ENCODE results near the gene CD6. TPM values are rescaled to one million over a fixed set of nuclear protein-coding genes. Genes with fewer than 3 reads are reported as not detected.

CD6 gene
- polyA plus RNA-seq, 3 donors, result 0.95 to 1.5 (median 1.4) TPM

DNA sequence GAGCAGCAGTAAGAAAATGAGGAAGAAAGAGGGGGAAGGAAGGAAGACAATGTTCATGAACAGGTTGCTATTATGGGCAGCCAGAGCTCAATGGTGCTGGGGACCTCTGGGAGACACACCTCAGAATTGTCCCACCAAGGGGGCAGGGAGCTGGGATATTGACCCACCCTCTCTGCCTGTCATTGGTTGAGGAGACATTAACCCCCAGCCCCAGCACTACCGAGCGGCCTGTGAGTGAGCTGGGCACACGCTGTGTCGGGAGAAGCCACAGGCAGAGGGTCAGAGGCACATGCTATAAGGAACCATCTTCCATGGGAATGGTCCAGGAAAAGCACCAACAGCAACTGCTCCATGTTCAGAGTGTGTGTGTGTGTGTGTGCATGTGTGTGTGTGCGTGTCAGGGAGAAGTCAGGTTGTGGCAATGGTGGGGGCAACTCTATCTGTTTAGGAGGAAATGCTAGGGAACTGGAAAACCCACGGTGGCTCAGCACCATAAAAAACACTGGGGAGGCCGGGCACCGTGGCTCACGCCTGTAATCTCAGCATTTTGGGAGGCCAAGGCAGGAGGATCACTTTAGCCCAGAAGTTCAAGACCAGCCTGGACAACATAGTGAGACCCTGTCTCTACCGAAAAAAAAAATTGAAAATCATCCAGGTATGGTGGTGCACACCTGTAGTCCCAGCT lies 49.2 kb downstream of the CD6 start:
- no peak for DNase-seq (ENCODE audit: extremely low read depth in 1 of 11, low read depth in 9 of 11, low spot score in 4 of 11)

DNA sequence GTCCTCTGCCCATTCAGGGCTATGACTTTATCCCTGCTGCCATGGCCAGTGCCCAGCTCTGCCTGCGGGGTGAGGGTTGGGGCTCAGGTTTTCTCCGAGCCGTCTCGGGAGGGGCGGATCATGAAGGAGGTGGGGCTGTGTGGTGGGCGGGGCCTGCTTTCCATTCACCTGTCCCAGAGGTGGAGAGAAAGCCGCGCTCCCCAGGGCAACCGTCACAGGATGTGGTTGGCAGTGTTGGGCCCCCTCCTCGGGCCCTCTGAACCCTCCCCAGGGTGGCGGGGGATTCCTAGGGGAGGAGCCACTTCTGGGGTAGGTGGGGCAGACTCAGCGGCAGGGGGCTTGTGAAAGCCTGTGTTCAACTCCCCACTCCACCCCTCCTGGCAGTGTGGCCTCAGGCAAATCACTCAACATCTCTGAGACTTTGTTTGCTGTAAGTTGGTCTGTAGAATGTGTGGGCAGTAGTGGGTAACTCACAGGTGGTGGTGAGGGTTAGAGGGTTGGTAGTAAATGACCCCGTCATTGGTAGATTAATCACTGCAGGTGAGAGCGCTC lies 50.3 kb downstream of the CD6 start:
- DNase-seq (ENCODE audit: extremely low read depth in 1 of 11, low read depth in 9 of 11, low spot score in 4 of 11), result no peak

DNA sequence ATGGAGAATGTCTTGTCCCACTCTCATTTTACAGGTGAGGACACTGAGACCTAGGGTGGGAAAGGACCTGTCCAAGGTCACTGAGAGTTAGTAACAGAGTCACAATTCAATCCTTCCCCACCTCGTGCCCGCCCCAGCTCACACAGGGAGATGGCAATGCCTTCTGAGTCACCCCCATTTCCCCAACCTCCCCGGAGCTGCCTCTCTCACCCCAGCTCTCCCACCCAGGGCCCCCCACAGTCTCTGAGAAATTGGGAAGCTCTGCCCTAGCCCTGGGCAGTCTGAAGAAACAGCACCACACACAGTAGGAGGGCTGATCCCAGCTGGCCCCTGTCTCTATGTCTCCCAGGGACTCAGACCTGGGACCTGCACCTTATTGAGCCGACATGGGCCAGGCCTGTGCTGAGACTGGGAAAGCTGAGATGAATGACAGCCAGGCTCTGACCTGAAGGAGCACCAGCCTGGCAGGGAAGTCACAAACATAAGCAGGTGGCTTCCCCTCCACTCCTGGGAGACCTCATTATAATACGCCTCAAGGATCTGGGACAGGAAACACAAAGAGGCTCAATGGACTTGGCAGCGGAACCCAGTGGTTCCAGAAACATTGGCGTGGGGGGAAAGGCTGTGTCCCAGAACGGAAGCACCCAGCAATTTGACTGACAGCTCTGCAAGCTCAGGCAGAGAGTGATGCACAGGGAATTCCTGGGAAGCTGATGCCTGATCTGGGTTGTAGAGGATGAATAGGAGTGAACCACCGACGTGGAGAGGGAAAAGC lies 51.0 kb downstream of the CD6 start:
- no peak for DNase-seq (ENCODE audit: extremely low read depth in 1 of 11, low read depth in 9 of 11, low spot score in 4 of 11)

DNA sequence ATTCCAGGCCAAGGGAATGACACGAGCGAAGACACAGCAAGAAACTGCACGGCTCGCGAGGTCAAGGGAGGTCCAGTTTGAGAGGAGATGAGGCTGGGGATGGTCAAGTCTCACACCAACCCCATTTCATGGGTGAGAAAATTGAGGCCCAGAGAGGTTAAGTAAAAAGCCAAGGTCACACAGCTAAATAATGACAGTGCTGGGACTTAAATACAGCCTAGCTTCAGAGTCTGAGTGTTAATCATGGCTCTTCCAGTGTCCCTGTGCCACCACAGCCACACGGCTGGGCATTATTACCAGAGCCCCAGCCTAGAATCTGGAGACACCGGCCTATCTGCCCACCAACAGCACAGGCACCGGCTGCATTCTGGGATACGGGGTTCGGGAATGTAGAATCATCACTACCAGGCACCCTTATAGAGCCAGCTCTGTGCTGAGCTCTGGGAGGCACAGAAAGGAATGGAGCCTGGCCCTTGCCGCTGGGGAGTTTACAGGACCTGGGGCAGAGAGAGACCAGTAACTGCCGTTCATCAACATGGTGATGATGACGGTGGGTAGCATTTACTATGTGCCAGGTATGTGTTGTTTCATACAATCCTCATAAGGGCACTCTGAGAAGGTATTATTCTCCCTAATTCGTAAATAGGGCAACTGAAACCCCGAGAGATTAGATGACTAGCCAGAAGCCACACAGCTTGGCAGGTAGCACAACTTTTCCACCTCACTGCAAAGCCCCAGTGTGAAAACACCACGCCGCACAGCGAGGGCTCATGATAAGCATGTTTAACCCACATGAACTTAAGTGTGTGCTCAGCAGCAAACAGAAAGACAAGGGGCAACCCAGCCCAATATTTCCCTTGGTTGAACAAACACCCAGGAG lies 51.8 kb downstream of the CD6 start:
- no peak for DNase-seq (ENCODE audit: extremely low read depth in 1 of 11, low read depth in 9 of 11, low spot score in 4 of 11)

DNA sequence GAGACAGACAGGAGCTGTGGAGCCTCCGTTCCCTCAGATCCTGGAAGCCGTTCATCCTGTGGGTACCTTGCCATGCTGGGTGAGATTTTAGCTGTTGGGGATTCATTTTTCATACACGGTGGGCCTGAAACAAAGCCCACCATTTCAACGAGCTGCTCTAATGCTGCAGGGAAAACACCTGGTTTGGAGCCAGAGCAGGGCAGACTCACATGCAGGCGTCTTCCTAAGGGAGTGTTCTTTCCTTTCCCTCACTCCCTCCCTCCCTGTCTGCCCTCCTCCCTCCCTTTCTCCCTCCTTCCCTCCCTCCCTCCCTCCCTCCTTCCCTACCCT lies 52.5 kb downstream of the CD6 start:
- no peak for DNase-seq (ENCODE audit: extremely low read depth in 1 of 11, low read depth in 9 of 11, low spot score in 4 of 11)

DNA sequence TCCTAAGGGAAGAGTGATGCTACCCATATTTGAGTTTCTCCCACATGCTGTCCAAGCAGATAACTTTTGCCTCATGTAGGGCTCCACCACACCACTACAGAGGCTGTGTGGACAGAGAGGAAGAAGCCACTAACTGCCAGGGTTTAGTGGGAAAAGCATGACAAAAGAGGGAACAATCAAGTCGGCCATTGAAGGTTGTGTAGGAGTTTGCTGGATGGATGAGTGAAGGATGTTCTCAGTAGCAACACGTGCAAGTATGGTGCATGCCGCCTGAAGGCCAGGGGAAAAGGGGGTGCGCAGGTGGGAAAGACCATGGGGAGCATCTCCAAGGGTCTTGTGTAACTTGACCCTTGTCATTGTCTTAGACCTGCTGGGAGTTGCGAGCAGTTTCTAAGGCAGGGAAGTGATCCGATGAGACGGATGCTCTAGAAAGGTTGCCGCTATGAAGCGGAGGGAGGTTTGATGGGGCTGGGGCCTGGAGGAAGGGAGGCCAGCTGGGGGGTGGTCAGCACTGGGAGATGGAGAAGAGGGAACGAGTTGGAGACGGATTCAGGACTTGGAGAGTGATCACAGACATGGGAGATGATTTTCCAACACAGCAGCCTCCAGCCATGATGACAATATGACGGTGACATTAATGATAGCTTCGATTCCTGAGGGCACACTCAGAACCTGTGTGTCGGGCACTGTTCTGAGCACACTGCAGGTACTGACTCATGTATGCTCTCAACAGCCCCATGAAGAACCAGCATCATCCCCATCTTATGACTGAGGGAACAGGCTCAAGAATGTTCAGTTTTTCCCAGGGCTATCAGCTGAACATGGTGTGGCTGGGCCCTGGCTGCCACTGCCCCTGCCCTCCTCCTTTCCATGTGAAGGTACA lies 53.7 kb downstream of the CD6 start:
- no peak for DNase-seq (ENCODE audit: extremely low read depth in 1 of 11, low read depth in 9 of 11, low spot score in 4 of 11)

DNA sequence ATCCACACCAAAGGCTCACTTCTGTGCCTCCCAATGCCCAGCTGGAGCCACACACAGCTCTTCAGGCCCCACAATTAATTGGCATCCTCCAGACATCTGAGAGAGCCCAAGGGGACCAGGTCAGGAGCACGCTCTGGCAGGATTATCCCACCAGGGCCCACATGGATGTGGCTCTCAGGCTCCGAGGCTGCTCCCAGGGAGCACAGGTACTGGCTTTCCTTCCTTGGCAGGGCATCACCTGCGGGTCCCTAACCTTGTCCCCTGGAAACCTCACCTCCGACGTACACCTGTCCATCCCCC lies 54.3 kb downstream of the CD6 start:
- no peak for DNase-seq (ENCODE audit: extremely low read depth in 1 of 11, low read depth in 9 of 11, low spot score in 4 of 11)

DNA sequence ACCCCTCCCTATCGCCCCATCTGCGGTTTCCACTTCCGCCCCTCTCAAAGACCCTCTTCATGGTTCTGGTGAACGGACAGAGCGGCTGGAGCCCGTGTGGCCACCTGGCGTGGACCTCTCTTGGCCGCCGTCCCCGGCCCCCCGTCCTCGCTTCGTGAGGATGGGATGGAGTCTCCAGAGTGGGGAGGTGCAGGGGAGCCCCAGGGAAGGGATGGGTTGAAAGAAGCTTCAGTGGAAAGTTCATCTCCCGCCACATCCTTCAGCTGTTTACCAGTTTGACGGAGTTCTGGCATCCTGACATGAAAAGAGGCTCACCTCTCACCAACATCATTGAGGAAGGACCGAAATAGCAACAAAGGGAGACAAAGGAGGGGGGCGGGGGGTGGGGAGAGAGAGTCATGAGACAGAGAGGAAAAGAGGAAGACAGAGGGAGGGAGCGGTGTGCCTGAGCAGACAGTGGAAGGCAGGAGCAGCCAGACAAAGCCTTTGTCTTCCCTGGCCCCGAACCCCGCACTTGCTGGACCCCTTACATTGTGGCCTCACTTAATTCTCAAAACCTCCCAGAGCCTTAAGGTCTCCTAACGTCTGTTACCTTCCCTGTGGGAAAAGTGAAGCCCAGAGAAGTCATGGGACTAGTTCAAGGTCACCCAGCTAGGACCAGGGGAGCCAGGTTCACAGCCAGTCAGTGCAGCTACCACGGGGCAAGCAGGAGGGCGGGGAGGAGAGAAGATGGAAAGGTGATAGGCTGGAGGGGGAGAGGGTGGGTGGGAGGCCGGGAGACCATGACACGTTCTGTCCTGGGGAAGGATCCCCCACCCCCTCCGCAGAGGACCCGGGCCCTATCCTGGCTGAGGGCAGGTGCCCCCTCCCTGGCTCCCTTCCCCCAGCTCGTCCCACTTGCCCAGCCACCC lies 54.9 kb downstream of the CD6 start:
- no peak for DNase-seq (ENCODE audit: extremely low read depth in 1 of 11, low read depth in 9 of 11, low spot score in 4 of 11)

DNA sequence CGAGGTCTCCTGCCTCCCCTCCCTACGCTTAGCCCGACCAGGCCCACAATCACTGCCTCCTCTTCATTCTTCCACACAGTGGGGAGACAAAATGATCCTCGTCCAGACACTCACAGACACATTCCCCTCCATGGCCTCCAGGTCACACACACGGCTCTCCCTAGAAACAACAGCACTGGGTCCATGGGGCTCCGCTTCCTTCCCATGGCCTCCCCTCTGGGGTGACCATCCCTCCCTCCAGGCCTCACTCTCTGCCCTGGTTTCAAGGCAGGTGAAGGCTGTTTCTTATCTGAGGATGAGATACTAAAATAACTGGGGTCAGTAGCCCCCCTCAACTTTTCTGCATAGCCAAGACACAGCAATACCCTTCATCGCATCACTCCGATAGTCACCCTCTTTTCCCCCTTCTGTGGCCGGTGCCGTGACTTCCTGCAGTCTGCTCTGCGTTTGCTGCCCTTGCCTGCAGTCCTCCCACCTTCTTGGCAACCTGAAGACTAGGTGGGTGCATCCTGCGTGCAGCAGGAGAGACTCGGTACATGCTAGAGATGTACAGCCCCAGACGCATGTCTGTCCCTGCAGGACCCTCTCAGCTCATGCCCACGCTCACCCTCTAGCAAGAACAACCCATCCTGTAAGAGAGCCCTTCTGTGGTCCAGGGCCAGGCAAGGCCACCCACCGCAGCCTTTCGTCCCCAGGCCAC lies 55.8 kb downstream of the CD6 start:
- DNase-seq (ENCODE audit: extremely low read depth in 1 of 11, low read depth in 9 of 11, low spot score in 4 of 11), result no peak

DNA sequence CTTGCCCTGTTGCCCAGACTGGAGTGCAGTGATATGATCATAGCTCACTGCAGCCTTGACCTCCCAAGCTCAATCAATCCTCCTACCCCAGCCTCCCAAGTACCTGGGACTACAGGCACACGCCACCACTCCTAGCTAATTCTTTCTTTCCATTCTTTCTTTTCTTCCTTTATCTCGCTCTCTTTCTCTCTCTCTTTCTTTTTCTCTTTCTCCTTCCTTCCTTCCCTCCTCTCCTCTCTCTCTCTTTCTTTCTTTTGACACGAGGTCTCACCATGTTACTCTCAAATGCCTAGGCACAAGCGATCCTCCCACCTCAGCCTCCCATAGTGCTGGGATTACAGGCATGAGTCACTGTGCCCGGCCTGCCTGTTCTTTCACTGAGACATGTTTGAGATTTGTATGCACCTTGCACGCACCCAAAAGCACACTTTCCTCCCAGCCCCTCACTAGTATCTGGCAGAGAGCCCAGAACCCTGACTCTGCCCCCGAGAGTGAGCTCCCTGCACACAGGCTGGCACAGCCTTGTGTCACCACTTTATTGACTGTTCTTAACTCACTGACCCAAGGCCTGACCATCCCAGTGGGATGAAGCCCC lies 56.8 kb downstream of the CD6 start:
- no peak for DNase-seq (ENCODE audit: extremely low read depth in 1 of 11, low read depth in 9 of 11, low spot score in 4 of 11)

DNA sequence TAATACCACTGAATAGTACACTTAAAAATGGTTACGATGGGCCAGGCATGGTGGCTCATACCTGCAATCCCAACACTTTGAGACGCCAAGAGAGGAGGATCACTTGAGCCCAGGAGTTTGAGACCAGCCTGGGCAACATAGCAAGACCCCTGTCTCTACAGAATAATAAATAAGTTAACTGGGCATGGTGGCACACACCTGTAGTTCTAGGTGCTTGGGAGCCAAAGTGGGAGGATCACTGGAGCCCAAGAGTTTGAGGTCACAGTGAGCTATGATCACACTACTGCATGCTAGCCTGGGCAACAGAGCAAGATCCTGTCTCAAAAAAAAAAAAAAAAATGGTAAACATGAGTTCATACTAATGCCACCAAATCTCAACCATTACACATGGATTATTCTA lies 61.3 kb downstream of the CD6 start:
- DNase-seq (ENCODE audit: extremely low read depth in 1 of 11, low read depth in 9 of 11, low spot score in 4 of 11), result no peak

DNA sequence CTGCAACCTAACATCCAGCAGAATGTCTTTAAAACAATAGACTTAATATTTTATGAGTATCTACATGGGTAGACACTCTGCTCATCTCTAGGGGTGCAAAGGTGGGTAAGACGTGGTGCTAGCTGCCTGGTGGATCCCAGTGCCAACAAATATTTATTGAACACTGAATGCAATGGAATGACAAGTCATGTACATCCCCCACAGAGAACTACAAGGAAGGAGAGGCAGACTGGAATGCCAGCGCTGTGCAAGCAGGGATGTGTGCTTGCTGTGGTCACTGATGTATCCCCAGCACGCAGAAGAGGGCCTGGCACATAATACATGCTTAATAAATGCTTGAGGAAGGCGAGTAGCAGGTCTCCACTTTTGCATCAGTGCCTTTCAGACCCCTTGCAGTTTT lies 61.9 kb downstream of the CD6 start:
- DNase-seq (ENCODE audit: extremely low read depth in 1 of 11, low read depth in 9 of 11, low spot score in 4 of 11), result no peak

DNA sequence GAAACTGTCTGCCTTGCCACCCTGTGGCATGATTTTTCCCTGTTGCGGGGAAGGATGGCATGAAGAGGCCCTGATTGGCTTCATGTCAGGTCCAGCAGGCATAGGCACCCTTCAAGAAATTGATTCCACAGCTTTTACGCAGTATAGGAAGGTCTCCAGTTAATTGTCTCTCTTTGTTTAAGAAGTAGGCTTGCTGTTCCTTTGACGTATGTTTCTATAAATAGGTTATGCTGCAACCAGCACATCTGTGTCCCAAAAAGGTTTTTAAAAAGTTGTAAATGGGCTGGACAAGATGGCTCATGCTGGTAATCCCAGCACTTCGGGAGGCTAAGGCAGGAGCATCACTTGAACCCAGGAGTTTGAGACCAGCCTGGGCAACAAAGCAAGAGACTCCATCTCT lies 62.6 kb downstream of the CD6 start:
- DNase-seq (ENCODE audit: extremely low read depth in 1 of 11, low read depth in 9 of 11, low spot score in 4 of 11), result no peak

DNA sequence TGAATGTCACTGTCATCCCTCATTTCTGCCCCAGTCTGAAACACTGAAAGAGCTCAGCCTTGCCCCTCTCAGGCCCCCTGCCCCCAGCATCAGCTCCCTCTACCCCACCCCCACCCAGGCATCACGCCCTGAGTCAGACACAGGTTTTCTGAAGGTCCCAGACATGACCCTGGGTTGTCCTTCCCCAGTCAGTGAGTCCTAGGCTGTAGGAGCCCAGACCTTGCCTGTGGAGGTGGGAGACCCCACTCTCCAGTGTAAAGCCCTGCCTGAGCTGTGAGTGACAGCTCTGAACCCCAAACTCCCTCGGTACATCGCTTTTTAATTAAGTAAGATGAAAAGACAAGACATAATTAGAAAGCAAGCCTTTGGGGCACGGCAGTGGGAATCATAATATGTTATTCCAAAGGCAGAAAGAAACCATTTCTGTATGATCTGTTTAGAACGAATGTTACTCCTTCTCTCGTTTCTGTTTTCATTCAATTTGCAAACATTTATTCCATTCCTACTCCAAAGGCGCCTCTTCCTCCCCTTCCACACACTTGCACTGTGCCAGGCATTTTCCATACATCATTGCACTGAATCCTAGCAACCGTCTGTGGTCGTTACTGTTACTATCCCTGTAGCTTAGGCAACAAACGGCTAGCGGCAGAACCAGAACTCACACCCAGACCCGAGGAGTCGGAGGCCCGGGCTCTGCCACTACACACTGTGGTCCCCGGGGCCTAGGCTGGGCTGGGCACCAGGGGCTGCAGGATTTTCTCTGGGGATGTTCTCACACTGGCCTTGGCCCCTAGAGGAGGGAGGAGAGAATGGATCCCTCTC lies 63.4 kb downstream of the CD6 start:
- no peak for DNase-seq (ENCODE audit: extremely low read depth in 1 of 11, low read depth in 9 of 11, low spot score in 4 of 11)

DNA sequence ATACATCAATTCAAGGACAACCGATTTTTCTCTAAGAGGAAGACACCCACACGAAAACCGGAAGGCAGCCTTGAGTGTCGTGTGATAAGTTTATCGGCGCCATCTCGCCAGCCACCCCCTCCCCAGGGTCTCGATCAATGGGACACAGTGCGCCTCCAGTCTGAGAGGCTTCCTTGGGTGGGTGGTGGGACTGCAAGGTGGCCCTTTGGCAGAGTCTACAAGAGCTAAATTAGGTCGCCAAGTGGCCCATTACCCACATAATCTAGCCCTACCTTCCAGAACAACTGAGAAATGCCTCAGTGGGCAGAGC lies 64.0 kb downstream of the CD6 start:
- DNase-seq (ENCODE audit: extremely low read depth in 1 of 11, low read depth in 9 of 11, low spot score in 4 of 11), result no peak

DNA sequence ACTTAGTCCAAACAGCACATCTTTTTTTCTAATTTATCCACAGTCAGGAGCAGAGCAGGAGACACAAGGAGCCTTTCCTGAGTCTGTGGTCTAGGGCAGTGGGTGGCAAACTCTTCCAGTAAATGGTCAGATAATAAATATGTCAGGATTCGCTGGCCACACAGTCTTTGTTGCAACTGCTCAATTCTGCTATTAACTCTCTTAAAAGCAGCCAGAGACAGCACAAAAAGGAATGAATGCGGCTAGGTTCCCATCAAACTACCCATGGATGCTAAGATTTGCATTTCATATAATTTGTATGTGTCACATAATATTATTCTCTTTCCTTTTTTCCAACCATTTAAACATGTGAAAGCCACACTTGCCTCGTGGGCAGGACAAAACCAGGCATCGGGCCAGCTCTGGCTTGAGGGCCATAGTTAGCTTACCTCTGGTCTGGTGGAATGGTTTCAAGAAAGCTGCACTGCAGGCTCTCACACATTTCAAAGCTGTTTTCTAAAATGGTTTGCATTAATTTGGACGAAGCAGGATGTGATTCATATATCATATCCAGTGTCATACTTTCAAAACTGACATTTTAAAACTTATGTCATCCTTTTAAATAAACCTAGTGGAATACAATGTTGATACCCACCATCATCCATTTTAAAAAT lies 66.1 kb downstream of the CD6 start:
- DNase-seq (ENCODE audit: extremely low read depth in 1 of 11, low read depth in 9 of 11, low spot score in 4 of 11), result no peak
